Activated CD4-positive, alpha-beta T cell treated with anti-CD3 and anti-CD28 coated beads, Interleukin-10, Interleukin-2, amounts not matched to agents 100 ng/mL and 50 ng/mL, durations not matched to agents 16 hours and 8 hours (primary cell): ENCODE data around the gene MARVELD3.
"Not testable (repeated sequence)": the region's sequence is repeated elsewhere in the genome, so short reads cannot be mapped to it uniquely, and the experiment has no call there.

Source experiments
- DNase-seq: peaks from one replicate; pipeline ENCODE4 v3.0.0-alpha.2; 2020

Gene MARVELD3

GRCh38 chr16:71626018-71626857 lies at the start of gene MARVELD3:
TSS of gene MARVELD3 (plus strand) at chr16:71626184. CDS start at chr16:71626230, 46 bp downstream.
- no peak for DNase-seq

- no peak for DNase-seq
These were observed 49.0 kb upstream of the MARVELD3 start, which contains the start of gene TAT for GRCh38 chr16:71576971-71577370. TSS of gene TAT (minus strand) at chr16:71577092. CDS start at chr16:71576415, 677 bp downstream.

GRCh38 chr16:71582553-71582848 lies 43.5 kb upstream of the MARVELD3 start:
- DNase-seq: not testable (repeated sequence)

- no peak for DNase-seq
These were observed 41.3 kb upstream of the MARVELD3 start for GRCh38 chr16:71584543-71585317.

- no peak for DNase-seq
These were observed 40.7 kb upstream of the MARVELD3 start for GRCh38 chr16:71585318-71585703.

- not testable (repeated sequence) for DNase-seq
These were observed 36.6 kb upstream of the MARVELD3 start for GRCh38 chr16:71589334-71589733.

GRCh38 chr16:71590071-71590470 lies 35.9 kb upstream of the MARVELD3 start:
- DNase-seq: not testable (repeated sequence)

- DNase-seq: no peak
These were observed 35.4 kb upstream of the MARVELD3 start for GRCh38 chr16:71590584-71590983.

GRCh38 chr16:71591917-71592316 lies 34.1 kb upstream of the MARVELD3 start:
- no peak for DNase-seq

- DNase-seq: no peak
These were observed 32.7 kb upstream of the MARVELD3 start for GRCh38 chr16:71593048-71593999.

GRCh38 chr16:71594000-71594646 lies 31.9 kb upstream of the MARVELD3 start:
- no peak for DNase-seq

- not testable (repeated sequence) for DNase-seq
These were observed 30.6 kb upstream of the MARVELD3 start for GRCh38 chr16:71595340-71595826.

GRCh38 chr16:71598426-71598825 lies 27.6 kb upstream of the MARVELD3 start:
- not testable (repeated sequence) for DNase-seq

- no peak for DNase-seq
These were observed 25.2 kb upstream of the MARVELD3 start for GRCh38 chr16:71600822-71601221.

GRCh38 chr16:71609066-71609465 lies 16.9 kb upstream of the MARVELD3 start:
- DNase-seq: no peak

GRCh38 chr16:71610447-71610846 lies 15.5 kb upstream of the MARVELD3 start:
- DNase-seq: no peak

GRCh38 chr16:71610936-71611871 lies 14.8 kb upstream of the MARVELD3 start:
- DNase-seq: peak; percentile 81

GRCh38 chr16:71614956-71615355 lies 11.0 kb upstream of the MARVELD3 start:
- not testable (repeated sequence) for DNase-seq

- DNase-seq: no peak
These were observed 7.6 kb upstream of the MARVELD3 start for GRCh38 chr16:71618429-71618828.

GRCh38 chr16:71622088-71622487 lies 3.9 kb upstream of the MARVELD3 start:
- peak; percentile 64 for DNase-seq

GRCh38 chr16:71623597-71623996 lies 2.4 kb upstream of the MARVELD3 start:
- DNase-seq: no peak
